ENCODE measurements around the gene CDKAL1. TPM values are rescaled to one million over a fixed set of nuclear protein-coding genes. Genes with fewer than 3 reads are reported as not detected.

The CDKAL1 gene
- total and polyA plus RNA-seq, 2 of the 13 experiments (the other 11 are each of a cell fraction or from before 2014, with no cell fraction given) = 9.5 to 27.7 TPM

DNA sequence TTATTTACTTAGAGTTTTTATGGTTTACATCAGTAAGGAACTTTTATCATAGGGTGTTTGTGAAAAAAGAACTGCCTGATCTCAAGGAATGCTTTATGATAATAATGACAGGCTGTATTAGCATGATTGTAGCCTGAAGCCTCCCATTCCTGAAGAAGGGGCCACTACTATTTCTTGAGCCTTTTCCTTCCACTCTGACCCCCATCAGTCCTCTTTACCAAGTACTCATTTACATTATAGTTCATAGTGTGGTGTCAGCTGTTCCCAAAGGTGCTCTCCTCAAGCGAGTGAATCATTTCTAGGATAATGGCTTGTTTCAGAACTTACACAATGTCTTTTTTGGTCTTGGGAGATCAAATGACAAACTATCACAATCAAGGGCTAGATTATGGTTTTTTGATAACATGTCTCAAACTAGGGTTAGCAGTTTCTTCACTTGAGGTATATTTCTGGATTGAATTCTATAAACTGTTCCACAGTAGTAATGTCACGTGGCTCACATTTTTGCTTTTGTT, 283.6 kb downstream of the CDKAL1 start:
- 0 out of 5 replicates have a peak, but pooled peaks cover 0 to 2% of the 10 kb centered on the region in 2 experiments for H3K36me3 ChIP-seq (replicated peaks in 1 of 2; ENCODE audit: control insufficient read depth in 1 of 2, insufficient read depth in 2 of 2, low read length in 2 of 2)
- H2AFZ ChIP-seq (ENCODE audit: low read length) = no peak overlapping the region
- in situ Hi-C loops (cut with HindIII; ENCODE audit: extremely low pct_ligation_motif_present, low pct_unique_long_range_greater_than_20kb) (no loop called here), intact Hi-C loops (cut with micrococcal nuclease; ENCODE audit: unreplicated experiment) (no loop called here)
- no peaks in the 10 kb centered on the region for H3K27me3 ChIP-seq (ENCODE audit: control insufficient read depth in 1 of 2, insufficient read depth in 2 of 2, low read length in 2 of 2)
- H3K4me1 ChIP-seq (ENCODE audit: insufficient read depth, low read length) = no peaks in the 10 kb centered on the region
- H3K4me2 ChIP-seq (ENCODE audit: low read depth, low read length) = no peak overlapping the region
- FAIRE-seq (peak; percentile 40), ATAC-seq (no peak), DNase-seq (ENCODE audit: low spot score) (no peak)
- ChIA-PET CTCF (ENCODE audit: low intra/inter-chr PET ratio, low total read pairs) (no interaction called here), POLR2A (no interaction called here)
- H3K79me2 ChIP-seq (ENCODE audit: insufficient read depth, low read length) = no peaks in the 10 kb centered on the region
- no peak for TF ChIP-seq ELF3 (CRISPR knock-in tag; IDR thresholded peaks at IDR 0.05)
- peaks cover 8% of the 10 kb centered on the region; the same call in 1 of the 2 replicates for H3K9me3 ChIP-seq (ENCODE audit: low read length)
- 96% methylated on average over 2 of the region's 2 CpGs for WGBS (ENCODE audit: low lambda C conversion rate)
- H3K9ac ChIP-seq (ENCODE audit: insufficient read depth, low read depth, low read length) = no peak overlapping the region
- BruUV-seq (replicated peaks) = no TSS peak
- H3K27ac ChIP-seq (ENCODE audit: extremely low read length, insufficient read depth, low read length) = no peak overlapping the region
- no peaks in the 10 kb centered on the region for H4K20me1 ChIP-seq (ENCODE audit: insufficient read depth, low read length)
- H3K4me3 ChIP-seq (replicated peaks in 1 of 3; ENCODE audit: insufficient read depth in 1 of 3, low read depth in 2 of 3, low read length in 3 of 3) = no peak overlapping the region

DNA sequence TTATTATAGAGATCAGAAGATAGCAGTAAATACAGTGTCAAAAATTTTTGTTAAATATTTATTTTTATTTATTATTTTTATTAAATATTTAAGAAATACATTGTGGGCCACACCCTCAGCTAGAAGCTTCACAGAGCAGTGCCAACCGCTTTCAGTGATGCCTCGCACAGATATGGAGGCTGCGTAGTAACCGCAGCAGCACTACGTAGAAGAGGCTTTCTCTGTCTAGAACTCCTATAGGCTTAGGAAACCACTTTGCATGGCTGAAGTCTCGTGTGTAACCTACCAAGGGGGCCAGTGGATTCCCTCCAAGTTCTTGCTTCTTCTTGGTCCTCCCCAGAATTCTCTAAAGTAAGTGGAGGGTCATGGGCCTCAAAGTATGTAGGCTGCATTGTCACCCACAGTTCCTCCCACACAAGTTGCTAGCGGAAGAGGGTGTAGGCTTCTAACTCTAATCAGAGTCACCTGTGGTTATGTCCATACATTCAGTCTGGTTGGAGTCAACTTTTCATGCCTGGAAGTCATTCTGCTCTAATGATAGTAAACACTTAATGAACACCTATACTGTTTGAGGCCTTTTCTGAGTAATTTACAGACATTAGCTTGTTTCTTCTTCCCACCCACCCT, 285.6 kb downstream of the CDKAL1 start:
- Histone ChIP-seq H3K27ac (ENCODE audit: extremely low read length, insufficient read depth, low read length) (no peak overlapping the region), H3K4me3 (replicated peaks in 1 of 3; ENCODE audit: insufficient read depth in 1 of 3, low read depth in 2 of 3, low read length in 3 of 3) (no peak overlapping the region), H3K9ac (ENCODE audit: insufficient read depth, low read depth, low read length) (no peak overlapping the region), H4K20me1 (ENCODE audit: insufficient read depth, low read length) (no peaks in the 10 kb centered on the region), H3K4me2 (ENCODE audit: low read depth, low read length) (no peak overlapping the region), H3K79me2 (ENCODE audit: insufficient read depth, low read length) (no peaks in the 10 kb centered on the region), H3K36me3 (replicated peaks in 1 of 2; ENCODE audit: control insufficient read depth in 1 of 2, insufficient read depth in 2 of 2, low read length in 2 of 2) (0 out of 5 replicates have a peak, but pooled peaks cover 0 to 2% of the 10 kb centered on the region in 2 experiments), H3K9me3 (ENCODE audit: low read length) (no peaks in the 10 kb centered on the region), H3K27me3 (ENCODE audit: control insufficient read depth in 1 of 2, insufficient read depth in 2 of 2, low read length in 2 of 2) (no peaks in the 10 kb centered on the region), H2AFZ (ENCODE audit: low read length) (no peak overlapping the region), H3K4me1 (ENCODE audit: insufficient read depth, low read length) (no peaks in the 10 kb centered on the region)
- ATAC-seq (no peak), DNase-seq (ENCODE audit: low spot score) (no peak), FAIRE-seq (no peak)
- in situ Hi-C loops (cut with HindIII; ENCODE audit: extremely low pct_ligation_motif_present, low pct_unique_long_range_greater_than_20kb) (no loop called here), intact Hi-C loops (cut with micrococcal nuclease; ENCODE audit: unreplicated experiment) (no loop called here)
- CTCF ChIA-PET (ENCODE audit: low intra/inter-chr PET ratio, low total read pairs) = no interaction called here
- POLR2A ChIA-PET = no interaction called here
- BruUV-seq (replicated peaks) = no TSS peak
- over 99% methylated on average over 7 of the region's 7 CpGs for WGBS (ENCODE audit: low lambda C conversion rate)
- no peak for TF ChIP-seq ZKSCAN1 (IDR thresholded peaks at IDR 0.05; ENCODE audit: low read length)
- TF ChIP-seq, protein P1, sequence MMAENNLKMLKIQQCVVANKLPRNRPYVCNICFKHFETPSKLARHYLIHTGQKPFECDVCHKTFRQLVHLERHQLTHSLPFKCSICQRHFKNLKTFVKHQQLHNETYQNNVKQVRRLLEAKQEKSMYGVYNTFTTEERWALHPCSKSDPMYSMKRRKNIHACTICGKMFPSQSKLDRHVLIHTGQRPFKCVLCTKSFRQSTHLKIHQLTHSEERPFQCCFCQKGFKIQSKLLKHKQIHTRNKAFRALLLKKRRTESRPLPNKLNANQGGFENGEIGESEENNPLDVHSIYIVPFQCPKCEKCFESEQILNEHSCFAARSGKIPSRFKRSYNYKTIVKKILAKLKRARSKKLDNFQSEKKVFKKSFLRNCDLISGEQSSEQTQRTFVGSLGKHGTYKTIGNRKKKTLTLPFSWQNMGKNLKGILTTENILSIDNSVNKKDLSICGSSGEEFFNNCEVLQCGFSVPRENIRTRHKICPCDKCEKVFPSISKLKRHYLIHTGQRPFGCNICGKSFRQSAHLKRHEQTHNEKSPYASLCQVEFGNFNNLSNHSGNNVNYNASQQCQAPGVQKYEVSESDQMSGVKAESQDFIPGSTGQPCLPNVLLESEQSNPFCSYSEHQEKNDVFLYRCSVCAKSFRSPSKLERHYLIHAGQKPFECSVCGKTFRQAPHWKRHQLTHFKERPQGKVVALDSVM (CRISPR knock-in tag; IDR thresholded peaks at IDR 0.05) = no peak
- TF ChIP-seq, protein P2, sequence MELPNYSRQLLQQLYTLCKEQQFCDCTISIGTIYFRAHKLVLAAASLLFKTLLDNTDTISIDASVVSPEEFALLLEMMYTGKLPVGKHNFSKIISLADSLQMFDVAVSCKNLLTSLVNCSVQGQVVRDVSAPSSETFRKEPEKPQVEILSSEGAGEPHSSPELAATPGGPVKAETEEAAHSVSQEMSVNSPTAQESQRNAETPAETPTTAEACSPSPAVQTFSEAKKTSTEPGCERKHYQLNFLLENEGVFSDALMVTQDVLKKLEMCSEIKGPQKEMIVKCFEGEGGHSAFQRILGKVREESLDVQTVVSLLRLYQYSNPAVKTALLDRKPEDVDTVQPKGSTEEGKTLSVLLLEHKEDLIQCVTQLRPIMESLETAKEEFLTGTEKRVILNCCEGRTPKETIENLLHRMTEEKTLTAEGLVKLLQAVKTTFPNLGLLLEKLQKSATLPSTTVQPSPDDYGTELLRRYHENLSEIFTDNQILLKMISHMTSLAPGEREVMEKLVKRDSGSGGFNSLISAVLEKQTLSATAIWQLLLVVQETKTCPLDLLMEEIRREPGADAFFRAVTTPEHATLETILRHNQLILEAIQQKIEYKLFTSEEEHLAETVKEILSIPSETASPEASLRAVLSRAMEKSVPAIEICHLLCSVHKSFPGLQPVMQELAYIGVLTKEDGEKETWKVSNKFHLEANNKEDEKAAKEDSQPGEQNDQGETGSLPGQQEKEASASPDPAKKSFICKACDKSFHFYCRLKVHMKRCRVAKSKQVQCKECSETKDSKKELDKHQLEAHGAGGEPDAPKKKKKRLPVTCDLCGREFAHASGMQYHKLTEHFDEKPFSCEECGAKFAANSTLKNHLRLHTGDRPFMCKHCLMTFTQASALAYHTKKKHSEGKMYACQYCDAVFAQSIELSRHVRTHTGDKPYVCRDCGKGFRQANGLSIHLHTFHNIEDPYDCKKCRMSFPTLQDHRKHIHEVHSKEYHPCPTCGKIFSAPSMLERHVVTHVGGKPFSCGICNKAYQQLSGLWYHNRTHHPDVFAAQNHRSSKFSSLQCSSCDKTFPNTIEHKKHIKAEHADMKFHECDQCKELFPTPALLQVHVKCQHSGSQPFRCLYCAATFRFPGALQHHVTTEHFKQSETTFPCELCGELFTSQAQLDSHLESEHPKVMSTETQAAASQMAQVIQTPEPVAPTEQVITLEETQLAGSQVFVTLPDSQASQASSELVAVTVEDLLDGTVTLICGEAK (IDR thresholded peaks at IDR 0.05) = no peak
- TF ChIP-seq, protein P2 (CRISPR knock-in tag; IDR thresholded peaks at IDR 0.05) = no peak
